ENCODE measurements around the gene SPATS2L.

SPATS2L gene

DNA sequence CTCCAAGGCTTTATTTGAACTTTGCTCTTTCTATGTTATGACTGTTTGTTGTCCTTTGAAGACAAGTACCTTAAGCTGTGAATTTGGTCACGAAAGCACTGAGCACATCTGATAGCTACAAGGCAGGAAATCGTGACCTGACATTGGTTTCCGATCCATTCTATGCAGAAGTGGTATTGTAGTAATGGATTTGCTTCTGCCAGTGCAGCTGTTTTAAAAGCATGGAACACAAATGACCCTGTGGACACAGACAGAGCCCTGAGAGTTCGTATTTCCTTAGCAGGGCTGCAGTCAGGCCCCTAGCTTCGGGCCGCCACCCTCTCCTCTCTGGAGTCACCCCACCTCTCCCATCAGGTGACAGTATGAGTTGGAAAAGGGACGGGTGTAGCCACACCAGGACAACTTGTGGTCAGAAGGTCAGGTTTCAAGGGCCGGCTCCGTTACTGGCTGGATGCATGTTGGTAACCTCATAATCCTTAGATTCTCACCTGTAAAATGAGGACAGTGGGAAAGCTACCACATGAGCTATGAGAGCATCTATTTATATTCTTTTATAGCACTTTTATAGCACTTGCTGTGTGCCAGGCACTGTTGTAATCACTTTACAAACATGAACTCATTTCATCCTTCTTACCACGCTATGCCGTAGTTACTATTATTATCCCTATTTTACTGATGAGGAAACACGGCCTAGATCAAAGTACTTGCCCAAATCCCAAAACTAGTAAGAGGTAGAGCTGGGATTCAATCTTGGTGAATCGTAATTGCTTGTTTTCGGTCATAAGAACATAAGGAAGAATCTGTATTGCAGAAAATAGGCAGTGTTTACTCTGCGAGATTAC is 70.2 kb downstream of the SPATS2L start:
- no peak for DNase-seq

DNA sequence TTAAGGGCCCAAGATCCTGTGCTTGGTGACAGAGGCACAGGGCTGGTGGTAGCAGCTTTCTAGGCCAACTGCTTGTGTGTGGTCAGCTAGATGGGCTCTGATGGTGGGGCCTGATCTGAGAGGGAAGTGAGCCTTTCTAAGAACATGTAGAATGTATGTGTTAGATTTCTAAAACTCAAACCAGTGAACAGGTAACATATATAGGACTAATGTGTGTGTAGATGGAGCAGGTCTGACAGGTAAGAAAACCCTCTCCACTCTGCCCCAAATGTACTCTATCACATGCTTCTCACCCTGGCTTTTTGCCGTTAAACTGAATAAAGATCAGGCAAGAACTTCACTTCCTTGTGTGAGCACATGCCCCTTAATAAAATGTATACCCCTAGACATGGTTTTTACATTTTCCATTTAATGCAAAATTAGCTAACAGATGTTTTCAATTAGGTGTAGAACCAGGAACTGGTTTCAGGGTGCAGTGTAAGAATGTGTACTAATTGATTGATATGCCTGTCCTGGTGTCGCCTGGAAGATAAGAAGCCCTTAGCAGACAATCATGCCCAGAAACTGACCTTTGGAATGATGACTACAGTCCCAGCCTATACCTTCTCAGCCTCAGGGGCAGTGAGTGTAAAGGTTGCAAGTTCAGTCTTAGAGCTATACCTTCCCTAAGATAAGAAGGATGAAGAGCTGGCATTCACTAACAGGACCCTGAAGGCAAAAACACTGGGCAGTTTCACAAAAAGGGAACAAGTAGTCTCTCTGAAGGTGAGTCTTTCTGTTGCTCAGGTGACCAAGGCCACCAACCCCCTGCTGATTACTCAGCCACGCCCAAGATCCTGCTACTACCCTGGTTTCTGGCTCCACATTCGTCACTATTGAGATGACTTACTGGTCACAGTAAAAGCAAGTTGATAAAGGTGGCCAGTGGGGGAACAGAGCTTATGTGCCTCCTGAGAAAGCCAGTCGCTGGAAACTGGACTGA is 71.2 kb downstream of the SPATS2L start:
- DNase-seq: no peak

- DNase-seq: peak in 1 of 56 donors; percentile 18
Observed at GRCh38 chr2:200378652-200379290, 72.3 kb downstream of the SPATS2L start.

GRCh38 chr2:200379481-200380090 is 73.1 kb downstream of the SPATS2L start:
- DNase-seq: peak in 1 of 56 donors; percentile 29

DNA sequence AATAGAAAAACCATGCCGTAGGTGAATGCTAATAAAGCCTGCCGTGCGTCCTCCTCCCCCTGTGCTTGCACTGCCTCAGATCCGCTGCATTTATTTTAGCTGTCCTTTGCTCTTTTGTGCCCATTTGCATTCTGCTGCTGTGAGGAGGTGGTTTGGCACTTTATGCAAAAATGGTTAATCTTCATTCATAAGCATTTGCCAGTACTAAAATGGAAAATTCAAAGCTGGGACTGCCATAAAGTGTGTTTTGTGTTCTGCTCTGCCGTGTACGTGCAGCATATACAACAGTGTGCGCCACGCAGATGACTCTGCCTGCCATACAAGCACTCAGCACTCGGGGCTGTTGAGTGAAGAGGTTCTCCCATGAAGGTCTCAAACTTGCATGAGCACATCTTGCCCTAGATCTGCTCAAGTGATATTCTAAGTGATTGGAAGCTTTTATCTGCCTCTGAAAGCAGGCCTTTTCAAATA is 73.6 kb downstream of the SPATS2L start:
- DNase-seq: peak in 12 of 56 donors; percentile 18 to 61 (median 30)

DNA sequence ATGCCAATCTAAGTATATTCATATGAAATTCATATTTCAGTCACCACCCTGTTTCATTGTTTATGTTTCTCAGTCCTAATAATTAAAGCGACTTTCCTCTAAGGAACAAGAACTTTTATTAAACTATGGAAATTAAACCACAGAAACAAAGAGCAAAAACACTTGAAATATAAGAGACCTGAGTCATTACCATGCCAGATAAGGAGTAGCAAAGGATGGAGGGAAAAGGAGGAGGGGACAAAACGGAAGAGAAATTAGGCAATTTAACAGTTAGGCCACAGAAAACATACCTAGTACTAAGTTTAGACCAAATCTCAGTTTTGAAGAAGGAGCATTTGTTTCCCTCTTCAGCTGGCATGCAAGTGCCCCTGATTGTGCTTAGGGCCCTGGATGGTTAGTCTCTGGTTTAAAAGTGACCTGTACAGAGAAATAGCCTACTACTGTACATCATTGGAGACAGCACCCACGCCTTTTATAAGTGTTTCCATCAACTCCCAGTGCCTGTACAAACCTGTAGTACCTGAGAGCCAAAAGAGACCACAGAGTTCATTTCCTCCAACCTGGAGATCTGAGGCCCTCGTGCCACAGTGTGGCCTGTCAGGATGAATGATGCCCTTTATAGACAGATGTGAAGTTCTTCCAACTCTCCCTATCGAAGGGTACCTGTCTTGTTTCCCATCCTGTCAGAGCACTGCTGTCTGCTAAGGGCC is 74.5 kb downstream of the SPATS2L start:
- DNase-seq: no peak

DNA sequence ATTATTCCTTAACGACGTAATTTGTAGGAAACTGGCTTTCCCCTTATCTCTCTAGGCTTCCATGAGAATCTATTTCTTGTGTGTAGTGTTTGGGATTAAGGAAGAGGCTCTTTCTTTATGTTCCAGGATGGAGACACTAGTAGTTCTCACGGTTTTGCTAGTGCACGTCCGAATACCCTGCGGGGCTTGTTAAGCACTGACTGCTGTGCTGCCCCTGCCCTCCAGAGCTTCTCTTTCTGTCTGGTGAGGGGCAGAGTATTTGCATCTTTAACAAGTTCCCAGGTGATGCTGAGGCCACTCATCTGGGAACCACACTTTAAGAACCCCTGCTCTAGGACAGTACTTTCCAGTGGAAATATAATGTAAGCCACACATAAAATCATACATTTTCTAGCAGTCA is 76.4 kb downstream of the SPATS2L start:
- DNase-seq: no peak

DNA sequence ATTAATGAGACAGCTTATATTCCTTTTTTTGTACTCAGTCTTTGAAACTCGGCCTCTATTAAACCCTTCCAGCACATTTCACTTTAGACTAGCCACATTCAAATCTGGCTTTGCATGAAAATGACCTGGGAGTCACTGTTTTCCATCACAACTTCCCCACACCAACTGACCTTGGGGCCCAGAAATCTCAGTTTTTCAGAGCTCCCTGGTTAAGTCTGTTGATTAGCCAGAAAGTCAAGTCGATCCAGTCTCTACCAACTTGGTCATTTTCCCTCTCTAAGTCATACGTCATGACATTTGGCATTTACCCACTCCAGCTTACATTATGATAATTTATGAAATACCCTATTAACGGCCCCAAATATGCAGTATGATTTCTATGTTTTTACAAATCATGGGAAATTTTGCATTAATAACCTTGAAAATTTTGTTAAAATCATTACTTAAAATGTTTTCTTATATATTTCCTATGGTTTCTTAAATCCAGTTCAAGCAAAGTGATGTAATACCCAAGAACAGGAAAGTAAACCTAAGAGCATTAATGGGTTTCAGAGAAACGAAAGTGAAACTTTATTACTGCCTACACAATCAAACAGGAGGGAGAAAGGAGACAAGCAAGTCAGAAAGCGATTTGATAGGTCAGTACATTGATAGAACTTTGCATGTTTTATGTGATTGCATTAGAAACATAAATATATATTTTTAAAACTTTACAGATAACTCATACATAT is 77.1 kb downstream of the SPATS2L start:
- no peak for DNase-seq

DNA sequence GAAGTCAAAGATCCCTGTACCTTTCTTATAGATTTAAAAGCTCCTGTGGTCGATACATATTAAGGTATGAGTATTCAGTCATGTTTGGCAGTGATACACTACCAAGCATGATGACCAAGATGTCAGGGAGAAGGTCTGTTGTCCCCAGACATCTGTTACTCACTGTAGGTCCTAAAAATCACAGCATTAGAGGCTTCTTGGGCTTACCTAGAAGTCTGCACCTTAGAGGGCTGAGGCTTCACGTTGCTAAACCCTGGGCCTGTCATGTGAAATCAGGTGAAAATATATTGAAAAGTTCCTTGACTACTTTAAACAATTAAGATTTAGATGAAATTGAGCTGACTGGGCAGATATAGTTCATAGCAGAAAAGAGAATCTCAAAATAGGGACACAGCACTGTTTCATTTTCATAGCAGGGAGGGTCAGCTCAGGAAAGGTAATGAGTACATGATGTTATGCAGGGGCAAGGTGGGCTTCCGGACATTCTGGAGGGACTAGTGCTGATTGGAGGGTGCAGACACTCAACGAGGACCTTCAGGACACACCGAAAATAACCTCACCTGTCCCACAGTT is 78.7 kb downstream of the SPATS2L start:
- no peak for DNase-seq

DNA sequence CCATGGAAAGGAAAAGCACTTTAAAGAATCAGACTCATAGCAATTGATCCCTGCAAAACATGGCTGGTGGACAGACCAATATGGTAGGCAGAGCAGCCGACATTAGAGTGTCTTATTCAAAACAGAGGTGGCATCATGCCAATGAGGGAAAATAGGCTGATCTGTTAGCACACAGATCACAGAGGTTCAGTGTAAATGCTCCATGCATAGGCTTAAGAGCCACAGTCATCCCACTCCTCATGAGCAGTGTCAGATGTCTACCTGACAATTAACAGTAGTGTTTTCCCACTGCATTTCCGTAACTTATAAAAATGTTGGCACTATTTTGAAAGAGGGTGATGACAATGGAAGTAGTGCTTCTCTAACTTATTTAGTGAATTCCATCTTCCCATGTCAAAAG is 86.7 kb downstream of the SPATS2L start:
- DNase-seq: no peak

DNA sequence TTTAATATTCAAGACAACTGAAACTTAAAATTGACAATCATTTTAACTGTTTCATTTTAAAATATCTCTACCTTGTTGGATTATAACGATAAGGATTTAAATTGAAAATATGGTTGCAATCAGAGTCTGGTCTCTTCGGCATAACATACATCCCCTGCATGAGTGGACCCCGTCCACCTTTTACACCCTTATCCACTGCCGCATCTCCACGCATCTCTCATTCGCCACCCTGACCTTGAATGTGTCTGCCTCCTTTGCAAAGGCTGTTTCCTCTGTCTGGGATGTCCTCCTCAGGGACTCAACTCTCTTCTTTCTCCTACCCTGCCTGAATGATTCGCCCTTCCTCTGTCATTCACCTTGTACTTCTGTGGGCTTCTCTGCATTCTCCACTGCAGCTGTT is 87.6 kb downstream of the SPATS2L start:
- DNase-seq: no peak

- peak in 2 of 56 donors; percentile 21 to 23 for DNase-seq
Observed at GRCh38 chr2:200396781-200397242, 90.3 kb downstream of the SPATS2L start.

DNA sequence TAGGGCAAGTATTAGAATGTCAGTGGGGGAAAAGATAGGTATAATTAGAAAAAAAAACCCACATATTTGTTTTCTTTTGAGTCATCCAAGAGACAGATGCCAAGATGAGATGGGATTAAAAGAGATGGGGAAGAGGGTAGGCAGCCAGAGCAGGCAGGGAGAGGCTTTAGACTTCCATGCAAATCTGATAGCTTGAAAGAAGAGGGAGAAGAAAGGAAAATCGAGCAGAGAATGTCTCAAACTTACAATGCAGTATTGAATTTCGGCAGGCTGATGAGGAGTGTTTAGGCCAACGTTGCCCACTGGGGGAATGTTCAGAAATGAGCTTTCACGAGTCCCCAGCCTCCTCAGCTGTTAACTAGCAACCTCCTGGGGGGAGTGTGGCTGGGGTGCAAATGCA is 91.3 kb downstream of the SPATS2L start:
- no peak for DNase-seq

- DNase-seq: no peak
Observed at GRCh38 chr2:200399046-200399445, 92.6 kb downstream of the SPATS2L start.

GRCh38 chr2:200399636-200400035 is 93.1 kb downstream of the SPATS2L start:
- no peak for DNase-seq

DNA sequence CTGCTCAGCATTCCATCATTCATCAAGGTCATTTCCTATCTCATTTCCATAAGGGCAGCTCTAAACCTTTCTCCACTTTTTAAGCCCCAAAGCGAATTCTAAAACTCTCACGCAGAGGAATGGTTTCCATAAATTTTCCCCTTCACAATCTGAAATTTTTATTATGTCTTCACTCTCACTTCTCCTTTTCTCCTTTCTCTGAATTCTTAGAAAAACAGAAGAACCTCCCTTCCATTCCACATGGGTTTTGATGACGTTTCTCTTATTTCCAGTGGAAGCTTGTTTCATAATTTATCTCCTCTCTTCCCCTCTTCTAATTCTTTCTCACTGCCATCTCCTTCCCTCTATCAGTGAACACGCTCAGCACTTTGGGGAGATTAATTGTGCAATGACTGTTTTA is 97.3 kb downstream of the SPATS2L start:
- no peak for DNase-seq

- DNase-seq: no peak
Observed at GRCh38 chr2:200404615-200405014, 98.1 kb downstream of the SPATS2L start.

DNA sequence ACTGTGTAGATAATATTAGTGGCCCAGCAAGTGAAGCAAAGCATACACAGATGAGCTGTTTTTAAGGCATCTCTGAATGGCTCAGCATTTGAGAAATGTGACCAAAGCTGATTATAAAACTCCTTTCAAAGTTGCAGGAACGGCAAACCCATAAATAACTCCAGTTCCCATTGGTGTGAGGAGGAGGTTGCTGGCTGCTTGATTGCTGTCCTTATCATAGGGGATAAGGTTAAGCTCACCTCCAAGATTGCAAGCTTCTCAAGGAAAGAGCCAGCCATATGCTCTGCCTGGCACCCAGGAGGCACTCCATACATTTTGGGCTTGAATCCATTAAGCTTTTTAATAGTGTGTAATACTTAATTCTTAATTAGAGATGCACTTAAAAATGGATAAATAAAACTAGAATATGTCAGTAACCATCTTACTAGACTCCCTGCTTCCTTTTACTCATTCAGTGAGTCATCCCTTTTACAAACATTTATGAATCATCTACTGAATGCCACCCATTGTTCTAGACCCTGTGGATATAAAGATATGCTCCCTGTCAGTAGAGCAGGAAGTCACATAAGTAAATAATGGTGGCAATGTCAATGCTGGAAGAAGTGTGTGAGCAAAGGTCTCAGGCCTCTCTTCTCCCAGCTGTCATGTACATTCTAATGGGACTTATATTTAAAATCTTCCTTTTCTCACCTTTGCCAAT is 99.3 kb downstream of the SPATS2L start:
- peak in 2 of 56 donors; percentile 14 to 19 for DNase-seq

GRCh38 chr2:200406379-200406778 is 99.9 kb downstream of the SPATS2L start:
- no peak for DNase-seq

All from nucleus accumbens (tissue), 56 donors.